A172 (cell line): ENCODE results near the gene SFMBT2. TPM values are rescaled to one million over a fixed set of nuclear protein-coding genes. Genes with fewer than 3 reads are reported as not detected.
"Not testable (repeated sequence)": the region's sequence is repeated elsewhere in the genome, so short reads cannot be mapped to it uniquely, and the experiment has no call there.

ENCODE experiments used
- DNase-seq: peaks from one replicate; pipeline ENCODE4 v3.0.0-alpha.2; 2015; ENCODE audit warnings: low spot score
- total RNA-seq: library from RNA; depleted of rRNA; stranded (reverse); fragments of >200 nt; shearing (Covaris generic); gene quantifications from 2 replicates; pipeline ENCODE4 v1.2.3, GENCODE V29; 2014

Gene SFMBT2
- total RNA-seq, 1 experiment from 2014 or later: 0.96 TPM

- no peak for DNase-seq
Observed at GRCh38 chr10:7401156-7401555, 9.7 kb downstream of the SFMBT2 start.

- DNase-seq: no peak
Observed at GRCh38 chr10:7400068-7400715, 10.6 kb downstream of the SFMBT2 start.

- DNase-seq: no peak
Observed at GRCh38 chr10:7399533-7399932, 11.3 kb downstream of the SFMBT2 start.

- no peak for DNase-seq
Observed at GRCh38 chr10:7397049-7398035, 13.5 kb downstream of the SFMBT2 start.

- not testable (repeated sequence) for DNase-seq
Observed at GRCh38 chr10:7392301-7392700, 18.5 kb downstream of the SFMBT2 start.

GRCh38 chr10:7391748-7392147 lies 19.1 kb downstream of the SFMBT2 start:
- no peak for DNase-seq

GRCh38 chr10:7390689-7391110 lies 20.1 kb downstream of the SFMBT2 start:
- DNase-seq: not testable (repeated sequence)

GRCh38 chr10:7389844-7390243 lies 21.0 kb downstream of the SFMBT2 start:
- no peak for DNase-seq

- DNase-seq: no peak
Observed at GRCh38 chr10:7389346-7389745, 21.5 kb downstream of the SFMBT2 start.

- DNase-seq: no peak
Observed at GRCh38 chr10:7388602-7389001, 22.2 kb downstream of the SFMBT2 start.

- DNase-seq: not testable (repeated sequence)
Observed at GRCh38 chr10:7388149-7388548, 22.7 kb downstream of the SFMBT2 start.

- DNase-seq: no peak
Observed at GRCh38 chr10:7385114-7385513, 25.7 kb downstream of the SFMBT2 start.

- DNase-seq: no peak
Observed at GRCh38 chr10:7383442-7383841, 27.4 kb downstream of the SFMBT2 start.

GRCh38 chr10:7380704-7381241 lies 30.1 kb downstream of the SFMBT2 start:
- DNase-seq: no peak

- DNase-seq: no peak
Observed at GRCh38 chr10:7378602-7379403, 32.0 kb downstream of the SFMBT2 start.

GRCh38 chr10:7377614-7378248 lies 33.1 kb downstream of the SFMBT2 start:
- no peak for DNase-seq

- DNase-seq: no peak
Observed at GRCh38 chr10:7374795-7375194, 36.0 kb downstream of the SFMBT2 start.

- no peak for DNase-seq
Observed at GRCh38 chr10:7373039-7373438, 37.8 kb downstream of the SFMBT2 start.

GRCh38 chr10:7372504-7372903 lies 38.3 kb downstream of the SFMBT2 start:
- DNase-seq: no peak

GRCh38 chr10:7370511-7370910 lies 40.3 kb downstream of the SFMBT2 start:
- DNase-seq: no peak

GRCh38 chr10:7365027-7365745 lies 45.6 kb downstream of the SFMBT2 start:
- DNase-seq: no peak
